Activated CD4-positive, alpha-beta T cell treated with anti-CD3 and anti-CD28 coated beads for 24 hours (primary cell): ENCODE measurements around the gene ERV3-1.
"Not testable (repeated sequence)": the region's sequence is repeated elsewhere in the genome, so short reads cannot be mapped to it uniquely, and the experiment has no call there.

Experiments
- DNase-seq, 2 donors: peaks; one replicate each; pipeline ENCODE4 v3.0.0-alpha.2; 2020; ENCODE audit warnings: low read depth in 2 of 2

ERV3-1 gene

GRCh38 chr7:65001291-65001814 lies 5.1 kb downstream of the ERV3-1 start:
- DNase-seq, result no peak

GRCh38 chr7:64999165-65000004 lies 7.1 kb downstream of the ERV3-1 start:
- no peak for DNase-seq

- DNase-seq, result no peak
Observed at GRCh38 chr7:64998865-64999164, 7.7 kb downstream of the ERV3-1 start.

GRCh38 chr7:64997927-64998391 lies 8.5 kb downstream of the ERV3-1 start:
- DNase-seq, result no peak

- DNase-seq, result no peak
Observed at GRCh38 chr7:64997164-64997908, 9.2 kb downstream of the ERV3-1 start.

- DNase-seq, result no peak
Observed at GRCh38 chr7:64996305-64996704, 10.2 kb downstream of the ERV3-1 start.

GRCh38 chr7:64993901-64994300 lies 12.6 kb downstream of the ERV3-1 start:
- DNase-seq, result no peak

GRCh38 chr7:64992971-64993370 lies 13.5 kb downstream of the ERV3-1 start:
- DNase-seq, result no peak

- no peak for DNase-seq
Observed at GRCh38 chr7:64990936-64991335, 15.6 kb downstream of the ERV3-1 start, which contains the start of gene ZNF117. Gene ZNF117, minus strand, starts transcription at chr7:64991036.

GRCh38 chr7:64990216-64990615 lies 16.3 kb downstream of the ERV3-1 start:
- no peak for DNase-seq

- no peak for DNase-seq
Observed at GRCh38 chr7:64978497-64979203, 27.8 kb downstream of the ERV3-1 start.

GRCh38 chr7:64965594-64965993 lies 40.9 kb downstream of the ERV3-1 start:
- no peak for DNase-seq

GRCh38 chr7:64959072-64959747 lies 47.3 kb downstream of the ERV3-1 start:
- DNase-seq, result no peak

GRCh38 chr7:64951250-64951848 lies 55.1 kb downstream of the ERV3-1 start:
- no peak for DNase-seq

- not testable (repeated sequence) for DNase-seq
Observed at GRCh38 chr7:64950673-64951072, 55.8 kb downstream of the ERV3-1 start.

- DNase-seq, result not testable (repeated sequence)
Observed at GRCh38 chr7:64948774-64949173, 57.7 kb downstream of the ERV3-1 start.

- no peak for DNase-seq
Observed at GRCh38 chr7:64947252-64948000, 59.1 kb downstream of the ERV3-1 start.

- DNase-seq, result no peak
Observed at GRCh38 chr7:64946772-64947171, 59.7 kb downstream of the ERV3-1 start.

GRCh38 chr7:64945503-64946175 lies 60.8 kb downstream of the ERV3-1 start:
- DNase-seq, result no peak
